ENCODE measurements around the gene PCBP4.
"Not testable (repeated sequence)": the region's sequence is repeated elsewhere in the genome, so short reads cannot be mapped to it uniquely, and the experiment has no call there.

The PCBP4 gene

GRCh38 chr3:51937611-51938450 lies 29.4 kb downstream of the PCBP4 start:
- no peak for DNase-seq

GRCh38 chr3:51937014-51937413 lies 30.2 kb downstream of the PCBP4 start:
- DNase-seq, result no peak

- no peak for DNase-seq
These were observed 31.1 kb downstream of the PCBP4 start for GRCh38 chr3:51935886-51936755.

- DNase-seq, result no peak
These were observed 32.0 kb downstream of the PCBP4 start for GRCh38 chr3:51934991-51935885.

GRCh38 chr3:51934139-51934850 lies 33.0 kb downstream of the PCBP4 start:
- no peak for DNase-seq

- no peak for DNase-seq
These were observed 33.6 kb downstream of the PCBP4 start for GRCh38 chr3:51933471-51934138.

GRCh38 chr3:51932471-51933370 lies 34.5 kb downstream of the PCBP4 start:
- no peak for DNase-seq

- DNase-seq, result no peak
These were observed 35.5 kb downstream of the PCBP4 start for GRCh38 chr3:51931756-51932155.

GRCh38 chr3:51930439-51930838 lies 36.8 kb downstream of the PCBP4 start:
- no peak for DNase-seq

- no peak for DNase-seq
These were observed 37.7 kb downstream of the PCBP4 start for GRCh38 chr3:51929420-51930003.

GRCh38 chr3:51928981-51929380 lies 38.3 kb downstream of the PCBP4 start:
- DNase-seq, result not testable (repeated sequence)

- DNase-seq, result no peak
These were observed 38.8 kb downstream of the PCBP4 start for GRCh38 chr3:51928438-51928837.

GRCh38 chr3:51927061-51927977 lies 39.9 kb downstream of the PCBP4 start:
- no peak for DNase-seq

GRCh38 chr3:51921081-51921578 lies 46.1 kb downstream of the PCBP4 start:
- no peak for DNase-seq

- no peak for DNase-seq
These were observed 50.8 kb downstream of the PCBP4 start for GRCh38 chr3:51916418-51916817.

GRCh38 chr3:51908026-51908425 lies 59.2 kb downstream of the PCBP4 start:
- no peak for DNase-seq

All from CD4-positive, alpha-beta T cell treated with Interleukin-21 for 1 hour (primary cell).